NCI-H2081 treated with DMSO at 0.1 percent for 48 hours (cell line): ENCODE results near the gene CLEC12A.
"Not testable (repeated sequence)": the region's sequence is repeated elsewhere in the genome, so short reads cannot be mapped to it uniquely, and the experiment has no call there.

Source experiments
- DNase-seq: peaks from one replicate; lab custom pipeline; 2025; lab: John Stamatoyannopoulos, UW

The CLEC12A gene

GRCh38 chr12:9971181-9971580, at the start of gene CLEC12A:
CLEC12A (plus strand) TSS chr12:9971409; CDS start chr12:9971597, 188 bp downstream.
- DNase-seq, result no peak

- DNase-seq, result no peak
Observed at GRCh38 chr12:9922429-9922828, 48.8 kb upstream of the CLEC12A start.

- no peak for DNase-seq
Observed at GRCh38 chr12:9925705-9926393, 45.4 kb upstream of the CLEC12A start.

GRCh38 chr12:9926876-9927275, 44.3 kb upstream of the CLEC12A start:
- no peak for DNase-seq

- DNase-seq, result no peak
Observed at GRCh38 chr12:9928607-9929006, 42.6 kb upstream of the CLEC12A start.

- no peak for DNase-seq
Observed at GRCh38 chr12:9931245-9931644, 40.0 kb upstream of the CLEC12A start.

GRCh38 chr12:9932270-9932669, 38.9 kb upstream of the CLEC12A start, which contains the start of gene CLEC2A:
CLEC2A (minus strand) TSS chr12:9932370; CDS start chr12:9932329, 41 bp downstream.
- no peak for DNase-seq

- DNase-seq, result no peak
Observed at GRCh38 chr12:9933958-9934357, 37.3 kb upstream of the CLEC12A start.

- DNase-seq, result no peak
Observed at GRCh38 chr12:9935026-9935425, 36.2 kb upstream of the CLEC12A start.

GRCh38 chr12:9936591-9936990, 34.6 kb upstream of the CLEC12A start:
- DNase-seq, result no peak

GRCh38 chr12:9940375-9940774, 30.8 kb upstream of the CLEC12A start:
- DNase-seq, result no peak

- DNase-seq, result no peak
Observed at GRCh38 chr12:9941838-9942237, 29.4 kb upstream of the CLEC12A start.

GRCh38 chr12:9943240-9943639, 28.0 kb upstream of the CLEC12A start:
- no peak for DNase-seq

GRCh38 chr12:9944391-9944790, 26.8 kb upstream of the CLEC12A start:
- no peak for DNase-seq

- DNase-seq, result no peak
Observed at GRCh38 chr12:9947674-9948073, 23.5 kb upstream of the CLEC12A start.

- no peak for DNase-seq
Observed at GRCh38 chr12:9948606-9949296, 22.5 kb upstream of the CLEC12A start.

- DNase-seq, result no peak
Observed at GRCh38 chr12:9951026-9951675, 20.1 kb upstream of the CLEC12A start.

GRCh38 chr12:9952954-9953729, 18.1 kb upstream of the CLEC12A start:
- not testable (repeated sequence) for DNase-seq

GRCh38 chr12:9957834-9958233, 13.4 kb upstream of the CLEC12A start:
- DNase-seq, result no peak

- DNase-seq, result no peak
Observed at GRCh38 chr12:9960590-9960989, 10.6 kb upstream of the CLEC12A start.

GRCh38 chr12:9961106-9961505, 10.1 kb upstream of the CLEC12A start:
- DNase-seq, result no peak

- DNase-seq, result no peak
Observed at GRCh38 chr12:9961901-9962300, 9.3 kb upstream of the CLEC12A start.
